Posterior vena cava (tissue), 2 donors: ENCODE data around the gene SKA2. TPM values are rescaled to one million over a fixed set of nuclear protein-coding genes. Genes with fewer than 3 reads are reported as not detected.
A peak's percentile ranks its signal among the peaks of the same experiment; 100 is the strongest.
"Not testable (repeated sequence)": the region's sequence is repeated elsewhere in the genome, so short reads cannot be mapped to it uniquely, and the experiment has no call there.

Source experiments
- DNase-seq: peaks from one replicate; pipeline ENCODE4 v3.0.0-alpha.2; 2020; ENCODE audit warnings: low spot score
- intact Hi-C, 2 donors: fragments of 100-400 bp; cut with DNase I; formaldehyde crosslinking; loops; one replicate each; pipeline versions ENCODE4 v1.14.1 to v1.14.2; 2022 to 2023
- total RNA-seq, 2 donors: library from RNA; stranded (reverse); fragmentation: NEBNext Ultra II Directional; extraction: Animal tissue kit (Norgen Biotek cat#: 25700); gene quantifications; one replicate each; pipeline ENCODE4 v1.2.1, GENCODE V29; 2021
- donor health status: DM: yes; HTN: yes; CAD: no.
- donor health status: DM: yes; HTN: yes; CAD: no.

Gene SKA2
- total RNA-seq, 2 donors from 2014 or later = 28.9 to 33.4 TPM

DNA sequence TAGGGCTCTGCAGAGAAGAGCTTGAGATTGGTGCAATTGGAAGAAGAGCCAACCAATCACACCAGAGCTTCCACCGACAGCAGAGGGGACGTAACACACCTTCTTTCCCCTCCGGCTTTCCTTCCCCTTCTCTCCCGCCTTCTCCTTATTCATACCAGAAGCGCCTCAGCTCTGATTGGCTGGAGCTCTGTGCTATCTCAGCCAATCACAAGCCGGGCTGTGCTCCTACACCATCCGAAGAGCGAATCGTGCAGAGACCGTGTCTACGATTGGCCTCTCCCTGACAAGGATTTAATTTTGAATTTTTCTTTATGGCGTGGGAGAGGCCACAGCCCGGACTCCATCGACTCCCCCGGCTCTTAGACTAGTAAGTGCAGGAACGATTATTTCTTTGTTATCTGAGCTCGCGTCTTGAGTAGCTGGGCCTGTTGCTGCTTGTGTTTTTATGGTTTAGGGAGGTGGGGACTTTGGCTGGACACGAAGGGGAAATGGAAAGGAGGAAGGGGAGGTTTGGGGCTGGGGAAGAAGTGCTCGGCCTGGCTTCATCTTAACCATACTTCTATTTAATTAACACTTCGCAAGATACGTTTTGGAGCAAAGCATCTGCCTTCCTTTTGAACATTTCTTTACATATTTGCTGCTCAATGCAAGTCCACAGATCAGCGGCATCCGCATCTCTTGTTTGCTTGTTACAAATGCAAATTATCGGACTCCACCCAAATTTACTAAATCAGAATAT, 622 bp upstream of the SKA2 start, which contains the start of gene PRR11:
Gene PRR11, plus strand, starts transcription at position 308 of the 739 bp plus-strand sequence. CDS start 14,007 bp downstream, outside the sequence.
- intact Hi-C loops = no loop called here
- peak; percentile 97 for DNase-seq

DNA sequence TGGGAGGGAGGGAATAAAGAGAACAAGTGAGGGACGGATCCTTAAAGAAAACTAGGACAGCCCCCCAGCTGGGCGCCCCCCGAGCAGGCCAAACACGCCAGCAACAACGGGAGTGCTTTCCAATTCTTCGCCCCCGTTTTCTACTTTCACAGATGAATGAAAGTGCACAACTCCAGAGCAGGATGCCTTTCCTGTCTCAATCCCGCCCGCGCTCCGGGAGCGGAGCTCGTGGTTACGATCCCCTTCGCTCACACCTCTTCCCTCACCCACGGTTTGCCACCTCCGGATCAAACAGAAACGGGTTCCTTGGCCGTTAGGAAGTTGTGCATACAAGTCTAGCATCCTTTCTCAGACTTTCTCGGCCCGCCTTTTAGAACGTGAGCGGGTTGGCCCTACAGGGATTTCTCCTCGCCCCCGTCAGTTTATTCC, 680 bp downstream of the SKA2 start:
- peak; percentile 80 for DNase-seq
- intact Hi-C loops = no loop called here

DNA sequence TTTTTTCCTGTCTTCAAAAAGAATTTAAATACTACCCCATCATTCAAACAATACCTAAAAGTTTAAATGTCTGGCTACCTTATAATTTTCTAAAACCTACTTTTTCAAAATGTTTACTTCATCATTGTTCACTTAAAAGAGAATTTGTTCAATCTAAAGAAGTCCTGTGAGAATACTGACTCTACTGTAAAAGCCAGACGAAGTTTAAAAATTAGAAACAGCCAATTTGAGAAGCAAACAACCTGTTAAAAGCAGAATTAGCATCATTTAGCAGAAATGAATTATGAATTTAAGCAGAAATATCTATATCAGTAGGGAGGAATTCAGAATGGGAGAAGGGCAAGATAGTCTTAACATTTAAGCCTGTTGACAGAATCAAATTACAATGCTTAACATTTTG, 2.1 kb downstream of the SKA2 start:
- no peak for DNase-seq
- intact Hi-C loops = no loop called here

DNA sequence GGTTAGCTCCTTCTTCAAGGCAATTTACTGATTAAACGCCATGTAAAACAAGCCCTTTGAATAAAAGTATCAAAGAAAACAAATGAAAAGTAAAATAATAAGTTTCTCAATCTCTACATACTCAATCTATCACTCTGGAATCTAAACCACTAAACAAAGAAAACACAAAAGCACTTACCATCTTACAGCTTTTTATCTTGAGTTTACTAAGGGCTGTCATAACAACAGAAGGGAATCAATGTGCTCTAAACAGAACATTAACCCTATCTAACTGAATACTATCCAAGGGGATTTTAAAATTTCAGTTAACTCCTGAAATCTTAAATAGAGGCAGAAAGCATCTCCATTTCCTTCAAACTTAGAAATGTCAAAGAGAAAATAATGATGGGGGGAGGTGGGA, 3.4 kb downstream of the SKA2 start:
- intact Hi-C loops = no loop called here
- no peak for DNase-seq

DNA sequence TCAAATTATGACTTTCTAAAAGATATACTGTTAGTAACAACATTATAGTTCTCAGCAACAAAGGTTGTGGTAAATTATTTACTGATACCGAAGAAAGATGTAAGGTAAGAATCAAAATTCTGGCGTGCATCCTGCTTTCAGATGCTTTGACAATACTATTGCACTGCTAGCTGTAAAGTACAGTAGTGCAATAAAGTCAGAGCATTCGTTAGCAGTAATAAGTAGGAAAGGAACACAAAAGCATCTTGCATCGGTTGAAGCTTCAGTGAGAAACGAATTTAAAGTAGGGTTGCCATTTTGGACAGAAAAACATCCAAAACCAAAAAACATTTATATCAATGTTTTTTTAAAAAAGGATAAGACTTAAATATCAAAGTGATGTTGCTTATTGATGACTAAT, 4.0 kb downstream of the SKA2 start:
- intact Hi-C loops = no loop called here
- DNase-seq = no peak

DNA sequence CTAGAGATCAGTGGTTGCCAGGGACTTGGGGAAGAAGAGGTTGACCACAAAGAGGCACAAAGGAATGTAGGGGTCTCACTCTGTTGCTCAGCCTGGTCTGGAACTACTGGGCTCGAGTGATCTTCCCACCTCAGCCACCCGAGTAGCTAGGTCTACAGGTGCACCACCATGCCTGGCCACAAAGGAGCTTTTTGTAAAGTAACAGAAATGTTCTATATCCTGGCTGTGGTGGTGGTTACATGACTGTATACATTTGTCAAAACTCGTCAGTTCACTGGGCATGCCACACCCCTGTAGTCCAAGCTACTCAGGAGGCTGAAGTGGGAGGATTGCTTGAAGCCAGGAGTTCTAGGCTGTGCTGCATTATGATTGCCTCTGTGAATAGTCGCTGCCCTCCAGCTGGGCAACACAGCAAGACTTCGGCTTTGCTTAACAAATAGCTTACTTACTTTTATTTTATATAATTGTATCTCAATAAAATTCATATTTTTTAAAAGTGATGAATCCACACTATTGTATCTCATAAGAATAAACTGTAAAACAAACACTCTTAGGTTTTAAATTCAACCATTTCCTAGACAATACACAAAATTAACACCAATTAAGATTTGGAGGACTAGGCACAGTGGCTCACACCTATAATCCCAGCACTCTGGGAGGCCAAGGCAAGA, 5.0 kb downstream of the SKA2 start:
- no peak for DNase-seq
- intact Hi-C loops = no loop called here

DNA sequence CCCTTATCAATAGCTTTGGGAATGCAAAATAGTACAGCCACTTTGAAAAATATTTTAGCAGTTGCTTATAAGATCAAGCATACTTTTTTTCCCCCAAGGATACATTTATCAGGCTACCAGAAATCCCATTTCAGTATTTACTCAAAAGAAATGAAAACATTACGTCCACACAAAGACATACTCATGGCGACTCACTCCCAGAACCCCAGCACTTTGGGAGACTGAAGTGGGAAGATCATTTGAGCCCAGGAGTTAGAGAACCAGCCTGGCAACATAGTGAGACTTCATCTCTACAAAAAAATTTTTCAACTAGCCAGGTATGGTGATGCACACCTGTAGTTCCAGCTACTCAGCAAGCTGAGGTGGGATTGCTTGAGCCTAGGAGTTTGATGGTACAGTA, 5.9 kb downstream of the SKA2 start:
- DNase-seq = no peak
- intact Hi-C loops = no loop called here

DNA sequence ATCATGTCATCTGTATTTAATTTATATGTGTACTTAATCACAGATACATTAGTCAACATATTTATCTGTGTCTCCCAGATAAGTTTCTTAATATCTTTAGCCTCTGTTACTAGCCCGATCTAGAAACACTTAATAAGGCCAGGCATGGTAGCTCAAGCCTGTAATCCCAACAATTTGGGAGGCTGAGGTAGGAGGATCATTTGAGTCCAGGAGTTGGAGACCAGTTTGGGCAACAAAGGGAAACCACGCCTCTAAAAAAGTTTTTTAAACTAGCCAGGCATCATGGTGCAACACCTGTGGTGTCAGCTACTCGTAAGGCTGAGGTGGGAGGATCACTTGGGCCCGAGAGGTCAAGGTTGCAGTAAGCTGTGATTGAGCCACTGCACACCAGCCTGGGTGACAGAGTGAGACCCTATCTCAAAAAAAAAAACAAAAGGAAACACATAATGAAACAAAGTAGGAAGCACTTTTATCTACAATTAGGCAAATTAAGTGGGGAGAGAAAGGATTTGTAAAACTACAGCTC, 9.4 kb downstream of the SKA2 start:
- DNase-seq = no peak
- intact Hi-C loops = no loop called here

DNA sequence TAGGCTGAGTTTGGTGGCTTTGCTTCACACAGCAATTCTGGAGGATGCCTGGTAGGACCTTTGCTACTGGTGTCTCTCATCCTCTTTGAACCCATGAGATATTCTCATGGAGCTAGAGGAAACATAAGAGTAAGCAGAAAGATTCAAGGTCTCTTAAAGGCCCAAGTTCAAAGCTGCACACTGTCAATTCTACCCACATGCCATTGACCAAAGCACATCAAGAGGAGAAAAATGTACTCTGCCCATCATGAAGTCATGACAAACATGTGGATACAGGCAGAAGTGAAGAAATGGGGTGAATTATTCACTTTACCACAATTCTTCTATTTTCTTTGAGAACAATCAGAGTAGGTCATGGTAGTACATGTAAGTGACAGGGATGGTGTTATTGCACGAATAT, 13.1 kb downstream of the SKA2 start:
- DNase-seq = no peak
- intact Hi-C loops = no loop called here

DNA sequence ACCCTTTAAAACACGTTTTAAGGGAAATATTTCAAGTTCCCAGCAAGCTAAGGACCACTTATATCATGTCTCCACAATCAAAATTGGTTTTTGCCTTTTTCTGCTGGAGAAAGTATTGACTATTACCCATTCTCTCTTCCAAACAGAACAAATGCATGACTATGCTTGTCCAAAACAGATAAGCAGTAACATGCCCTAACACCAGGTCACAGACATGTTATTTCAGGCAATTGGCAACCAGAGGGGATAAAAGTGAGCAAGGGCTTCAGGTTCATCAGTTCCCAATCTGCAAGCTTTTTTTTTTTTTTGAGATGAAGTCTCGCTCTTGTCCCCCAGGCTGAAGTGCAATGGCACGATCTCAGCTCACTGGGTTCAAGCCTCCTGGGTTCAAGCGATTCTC, 15.0 kb downstream of the SKA2 start:
- intact Hi-C loops = no loop called here
- no peak for DNase-seq

DNA sequence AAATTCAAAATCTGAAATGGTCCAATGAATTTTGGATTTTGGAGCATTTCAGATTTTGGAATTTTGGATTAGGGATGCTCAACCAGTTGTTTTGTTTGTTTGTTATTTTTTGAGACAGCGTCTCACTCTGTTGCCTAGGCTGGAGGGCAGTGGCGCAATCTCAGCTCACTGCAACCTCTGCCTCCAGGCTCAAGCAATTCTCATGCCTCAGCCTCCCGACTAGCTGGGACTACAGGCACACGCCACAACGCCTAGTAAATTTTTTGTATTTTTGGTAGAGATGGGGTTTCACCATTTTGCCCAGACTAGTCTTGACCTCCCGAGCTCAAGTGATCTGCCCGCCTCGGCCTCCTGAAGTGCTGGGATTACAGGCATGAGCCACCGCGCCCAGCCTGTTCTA, 16.6 kb downstream of the SKA2 start:
- DNase-seq = not testable (repeated sequence)

DNA sequence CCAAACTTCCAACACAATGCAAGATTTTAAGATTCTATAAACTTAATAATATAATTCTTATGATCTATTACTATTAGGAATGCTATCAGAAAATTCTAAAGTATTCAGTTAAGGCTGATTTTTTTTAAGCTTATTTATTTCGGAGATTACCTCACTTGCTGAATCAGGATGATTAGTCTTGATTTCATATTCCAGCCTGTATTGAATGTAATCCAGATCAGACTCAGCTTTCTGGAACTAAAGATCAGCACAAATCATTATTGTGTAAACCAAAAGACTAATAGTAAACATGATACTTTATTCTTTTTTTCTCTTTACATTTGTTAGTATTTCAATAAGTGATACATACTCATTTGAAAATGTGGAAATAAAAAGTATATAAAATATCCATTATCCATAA, 23.9 kb downstream of the SKA2 start:
- DNase-seq = no peak
- intact Hi-C loops = no loop called here

More for the DNA sequence above, 16.6 kb downstream of the SKA2 start:
- intact Hi-C loops = not testable (repeated sequence)

DNA sequence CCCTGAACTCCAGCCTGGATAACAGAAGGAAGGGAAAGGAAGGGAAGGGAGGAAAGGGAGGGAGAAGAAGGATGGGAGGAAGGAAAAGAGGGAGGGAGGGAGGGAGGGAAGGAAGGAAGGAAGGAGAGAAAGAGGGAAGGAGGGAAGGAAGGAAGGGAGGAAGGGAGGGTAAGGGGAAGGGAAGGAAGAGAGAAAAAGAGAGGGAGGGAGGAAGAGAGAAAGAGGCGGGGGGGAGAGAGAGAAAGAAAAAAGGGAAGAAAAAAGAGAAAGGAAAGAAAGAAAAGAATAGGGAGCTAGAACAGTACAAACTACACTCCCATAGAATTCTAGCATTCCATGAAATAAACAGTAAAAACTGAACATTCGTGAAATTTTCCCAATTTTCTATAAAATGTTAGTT, 25.2 kb downstream of the SKA2 start:
- intact Hi-C loops = no loop called here
- no peak for DNase-seq

DNA sequence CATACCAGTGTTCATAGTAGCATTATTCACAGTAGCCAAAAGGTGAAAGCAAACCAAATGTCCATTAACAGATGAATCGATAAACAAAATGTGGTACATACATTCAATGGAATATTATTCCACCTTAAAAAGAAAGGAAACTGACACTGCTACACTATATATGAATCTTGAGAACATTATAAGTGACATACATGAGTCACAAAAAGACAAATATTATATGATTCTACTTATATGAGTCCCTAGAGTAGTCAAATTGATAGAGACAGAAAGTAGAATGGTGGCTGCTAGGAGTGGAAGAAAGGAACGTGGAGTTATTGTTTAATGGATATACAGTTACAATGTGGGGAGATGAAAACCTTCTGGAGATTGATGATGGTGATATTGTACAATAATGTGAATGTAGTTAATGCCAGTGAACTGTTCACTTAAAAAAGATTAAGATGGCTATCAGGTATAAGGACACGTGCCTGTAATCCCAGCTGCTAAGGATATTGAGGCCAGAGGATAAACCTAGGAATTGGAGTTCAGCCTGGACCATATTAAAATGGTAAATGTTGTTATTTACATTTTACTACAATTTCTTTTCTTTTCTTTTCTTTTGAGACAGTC, 28.1 kb downstream of the SKA2 start:
- intact Hi-C loops = no loop called here
- no peak for DNase-seq

DNA sequence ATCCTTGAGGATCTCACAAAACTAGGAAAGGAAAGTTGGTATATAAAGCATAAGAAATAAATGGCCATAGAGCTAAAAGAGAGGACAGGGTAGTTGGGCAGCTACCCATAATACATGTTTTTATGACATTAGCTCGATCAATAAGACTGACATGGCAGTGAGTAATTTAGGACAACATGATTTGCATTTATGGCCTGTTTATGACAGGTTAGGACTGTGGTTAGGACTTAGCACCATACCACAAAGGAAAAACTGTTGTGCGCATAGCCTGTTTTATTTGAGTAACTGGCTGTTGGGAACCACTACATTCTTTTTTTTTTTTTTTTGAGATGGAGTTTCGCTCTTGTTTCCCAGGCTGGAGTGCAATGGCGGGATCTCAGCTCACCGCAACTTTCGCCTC, 30.3 kb downstream of the SKA2 start:
- intact Hi-C loops = no loop called here
- DNase-seq = no peak

DNA sequence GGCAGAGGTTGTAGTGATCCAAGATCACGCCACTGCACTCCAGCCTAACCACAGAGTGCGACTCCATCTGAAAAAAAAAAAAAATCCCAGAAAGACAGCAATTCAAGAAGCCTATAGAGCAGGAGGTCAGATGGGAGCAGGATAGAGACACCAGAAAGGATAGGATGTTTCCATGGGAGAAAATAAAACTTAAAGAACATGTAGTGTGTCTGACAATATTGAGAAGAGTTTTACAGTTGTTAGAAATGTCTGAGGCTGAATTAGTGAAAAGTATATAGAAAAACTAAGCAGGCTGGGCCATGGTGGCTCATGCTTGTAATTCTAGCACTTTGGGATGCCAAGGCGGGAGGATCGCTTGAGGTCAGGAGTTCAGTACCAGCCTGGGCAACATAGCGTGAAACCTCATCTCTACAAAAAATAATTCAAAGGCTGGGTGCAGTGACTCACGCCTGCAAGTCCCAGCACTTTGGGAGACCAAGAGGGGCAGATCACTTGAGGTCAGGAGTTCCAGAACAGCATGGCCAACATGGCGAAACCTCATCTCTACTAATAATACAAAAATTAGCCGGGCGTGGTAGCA, 33.0 kb downstream of the SKA2 start:
- DNase-seq = no peak
- intact Hi-C loops = no loop called here

DNA sequence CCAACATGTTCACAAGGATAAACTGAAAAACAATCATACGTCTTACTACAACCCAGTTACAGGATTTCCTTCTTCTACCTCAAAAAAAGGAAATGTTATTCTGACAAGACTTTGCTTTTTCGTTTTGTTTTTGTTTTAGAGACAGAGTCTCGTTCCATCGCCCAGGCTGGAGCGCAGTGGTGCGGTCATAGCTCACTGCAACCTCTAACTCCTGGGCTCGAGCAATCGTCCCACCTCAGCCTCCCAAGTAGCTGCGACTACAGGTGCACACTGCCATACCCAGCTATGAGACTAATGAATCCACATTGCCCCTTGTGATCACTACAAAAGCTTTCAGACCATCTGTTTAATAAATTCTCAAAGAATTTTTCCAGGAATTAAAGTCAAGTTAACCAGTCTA, 39.5 kb downstream of the SKA2 start:
- intact Hi-C loops = no loop called here
- DNase-seq = no peak

DNA sequence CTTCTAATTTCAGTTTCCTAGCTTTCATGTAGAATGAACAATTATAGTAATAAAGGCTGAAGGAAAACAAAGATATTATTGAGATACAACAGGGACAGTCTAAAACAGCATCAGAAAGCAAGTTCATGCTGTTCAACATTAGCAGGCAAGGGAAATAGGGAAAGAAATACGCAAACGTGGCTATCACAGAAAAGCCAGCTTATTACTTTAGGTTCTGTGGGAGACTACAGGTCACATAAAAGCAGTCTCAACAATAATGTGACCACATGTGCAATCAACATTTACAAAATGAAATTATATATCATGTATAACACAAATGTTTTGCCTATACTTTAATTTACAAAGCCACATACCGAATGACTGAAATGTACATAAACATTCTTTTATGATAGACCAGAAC, 43.4 kb downstream of the SKA2 start:
- intact Hi-C loops = no loop called here
- DNase-seq = no peak

DNA sequence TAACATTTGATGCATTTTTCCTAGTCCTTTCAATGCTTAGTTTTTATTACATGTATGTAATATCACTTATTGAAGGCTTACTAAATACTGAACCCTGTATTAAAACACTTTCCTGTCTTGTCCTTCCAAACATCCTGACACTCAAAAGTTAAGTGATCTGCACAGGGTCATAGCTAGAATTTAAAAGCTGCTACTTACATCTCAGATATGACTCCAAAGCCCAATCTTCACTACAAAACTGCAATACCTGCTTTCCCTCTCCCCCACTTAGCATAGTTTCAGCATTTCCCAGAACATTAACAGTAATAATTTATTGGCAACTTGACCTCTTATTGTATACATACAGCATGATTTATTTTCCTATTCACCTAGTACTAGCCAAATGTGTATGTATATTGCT, 44.0 kb downstream of the SKA2 start:
- intact Hi-C loops = no loop called here
- DNase-seq = no peak
